Endothelial cell (in vitro differentiated cells): ENCODE measurements around the gene RNF26. TPM values are rescaled to one million over a fixed set of nuclear protein-coding genes. Genes with fewer than 3 reads are reported as not detected.

Source experiments
- DNase-seq: peaks from one replicate; pipeline ENCODE4 v3.0.0; 2021; ENCODE audit warnings: low spot score
- H3K27ac Mint-ChIP-seq: one replicate; pipeline ENCODE4 v1.8.0; 2021; ENCODE audit warnings: mixed read lengths, inconsistent platforms; ENCODE audit not compliant: unreplicated experiment
- H3K27me3 Mint-ChIP-seq: one replicate; pipeline ENCODE4 v1.8.0; 2021; ENCODE audit warnings: mild to moderate bottlenecking, moderate library complexity, mixed read lengths, inconsistent platforms; ENCODE audit not compliant: unreplicated experiment
- H3K36me3 Mint-ChIP-seq: one replicate; pipeline ENCODE4 v1.8.0; 2021; ENCODE audit warnings: mild to moderate bottlenecking, low read depth, mixed read lengths, inconsistent platforms; ENCODE audit not compliant: unreplicated experiment
- H3K4me1 Mint-ChIP-seq: one replicate; pipeline ENCODE4 v1.8.0; 2021; ENCODE audit warnings: mild to moderate bottlenecking, mixed read lengths, inconsistent platforms; ENCODE audit not compliant: unreplicated experiment
- H3K4me3 Mint-ChIP-seq: one replicate; pipeline ENCODE4 v1.8.0; 2021; ENCODE audit warnings: mild to moderate bottlenecking, mixed read lengths, inconsistent platforms; ENCODE audit not compliant: unreplicated experiment
- H3K9me3 Mint-ChIP-seq: one replicate; pipeline ENCODE4 v1.8.0; 2021; ENCODE audit warnings: mixed read lengths, inconsistent platforms; ENCODE audit not compliant: unreplicated experiment
- total RNA-seq: library from RNA; stranded (reverse); fragmentation: NEBNext Ultra II Directional; extraction: Animal tissue kit (Norgen Biotek cat#: 25700); gene quantifications from one replicate; pipeline ENCODE4 v1.2.1, GENCODE V29; 2021; ENCODE audit not compliant: unreplicated experiment
- TF ChIP-seq, protein P1 (sequence below): fragments of 200-600 bp; sonication (generic); IDR thresholded peaks from one replicate; pipeline ENCODE4 v1.5.0; 2021; ENCODE audit warnings: antibody characterized with exemption; ENCODE audit not compliant: unreplicated experiment

The RNF26 gene
- total RNA-seq, 1 donor from 2014 or later = 31.5 TPM

DNA sequence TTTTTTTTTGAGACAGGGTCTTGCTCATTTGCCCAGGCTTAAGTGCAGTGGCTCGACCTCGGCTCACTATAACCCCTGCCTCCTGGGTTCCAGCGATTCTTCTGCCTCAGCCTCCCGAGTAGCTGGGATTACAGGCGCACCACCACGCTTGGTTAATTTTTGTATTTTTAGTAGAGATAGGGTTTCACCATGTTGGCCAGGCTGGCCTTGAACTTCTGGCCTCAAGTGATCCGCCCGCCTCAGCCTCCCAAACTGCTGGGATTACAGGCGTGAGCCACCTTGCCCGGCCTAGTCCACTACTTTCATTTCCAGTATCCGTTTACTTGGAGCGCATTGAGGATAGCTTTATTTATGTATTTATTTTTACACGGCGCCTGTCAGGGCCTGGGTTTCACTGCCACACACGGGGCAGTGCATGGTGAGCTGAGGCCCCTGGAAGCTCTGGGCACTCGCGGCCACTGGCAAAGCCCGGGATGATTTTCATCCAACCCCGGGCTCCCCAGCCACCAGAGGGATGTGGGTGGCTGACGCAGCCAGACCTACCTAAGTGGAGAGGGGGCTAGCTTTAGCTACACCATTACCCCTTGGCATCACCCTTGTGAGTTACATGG, 11.3 kb upstream of the RNF26 start:
- Mint-ChIP-seq H3K4me3 (no peak overlapping the region), H3K27me3 (peaks cover 8% of the 10 kb centered on the region), H3K9me3 (no peaks in the 10 kb centered on the region), H3K36me3 (no peaks in the 10 kb centered on the region), H3K4me1 (peaks cover 24% of the 10 kb centered on the region), H3K27ac (no peak overlapping the region)
- DNase-seq = no peak
- TF ChIP-seq, protein P1, sequence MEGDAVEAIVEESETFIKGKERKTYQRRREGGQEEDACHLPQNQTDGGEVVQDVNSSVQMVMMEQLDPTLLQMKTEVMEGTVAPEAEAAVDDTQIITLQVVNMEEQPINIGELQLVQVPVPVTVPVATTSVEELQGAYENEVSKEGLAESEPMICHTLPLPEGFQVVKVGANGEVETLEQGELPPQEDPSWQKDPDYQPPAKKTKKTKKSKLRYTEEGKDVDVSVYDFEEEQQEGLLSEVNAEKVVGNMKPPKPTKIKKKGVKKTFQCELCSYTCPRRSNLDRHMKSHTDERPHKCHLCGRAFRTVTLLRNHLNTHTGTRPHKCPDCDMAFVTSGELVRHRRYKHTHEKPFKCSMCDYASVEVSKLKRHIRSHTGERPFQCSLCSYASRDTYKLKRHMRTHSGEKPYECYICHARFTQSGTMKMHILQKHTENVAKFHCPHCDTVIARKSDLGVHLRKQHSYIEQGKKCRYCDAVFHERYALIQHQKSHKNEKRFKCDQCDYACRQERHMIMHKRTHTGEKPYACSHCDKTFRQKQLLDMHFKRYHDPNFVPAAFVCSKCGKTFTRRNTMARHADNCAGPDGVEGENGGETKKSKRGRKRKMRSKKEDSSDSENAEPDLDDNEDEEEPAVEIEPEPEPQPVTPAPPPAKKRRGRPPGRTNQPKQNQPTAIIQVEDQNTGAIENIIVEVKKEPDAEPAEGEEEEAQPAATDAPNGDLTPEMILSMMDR = no peak

DNA sequence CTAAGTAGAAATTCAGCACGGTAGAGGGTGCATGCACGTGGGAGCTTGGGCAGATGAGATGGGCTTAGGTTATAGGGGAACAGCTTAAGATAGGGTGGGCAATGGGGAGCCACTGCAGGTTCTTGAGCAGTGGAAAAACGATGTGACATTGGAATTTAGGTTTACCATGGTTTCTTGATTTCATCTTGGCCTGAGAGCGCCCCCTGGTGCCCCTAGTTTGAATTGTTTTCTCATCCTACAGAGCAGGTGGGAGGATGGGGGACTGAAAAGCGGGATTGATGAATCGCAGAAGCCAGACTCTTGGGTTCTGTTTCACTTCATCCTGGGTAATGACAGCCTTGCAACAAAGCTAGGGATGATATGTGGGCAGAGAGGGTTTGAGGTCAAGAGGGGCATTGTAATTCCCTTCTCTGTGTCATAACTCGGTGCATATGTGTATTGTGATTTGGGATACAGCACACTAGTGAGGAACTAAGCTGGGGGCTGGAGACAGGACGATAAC, 10.7 kb upstream of the RNF26 start:
- H3K4me3 Mint-ChIP-seq = no peak overlapping the region

DNA sequence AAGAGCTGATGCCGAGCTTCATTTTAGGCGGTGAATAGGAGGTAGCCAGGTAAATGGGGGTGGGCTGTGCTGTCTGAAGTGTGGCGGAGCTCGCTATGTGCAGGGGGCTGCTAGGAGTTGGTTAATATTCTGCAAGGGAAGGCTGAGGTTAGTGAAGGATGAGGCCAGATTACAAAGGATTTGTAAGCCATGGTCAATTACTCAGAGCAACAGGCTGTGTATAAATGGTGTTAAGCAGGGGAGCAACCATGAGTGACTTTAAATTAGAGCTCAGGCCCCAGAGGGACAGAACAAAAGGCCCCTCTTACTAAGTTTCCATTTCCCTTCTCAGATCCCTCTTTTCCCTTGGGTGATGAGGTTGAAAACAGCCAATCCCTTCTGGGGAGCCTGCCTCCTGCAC, 10.1 kb upstream of the RNF26 start:
- no peak overlapping the region for H3K4me3 Mint-ChIP-seq
- TF ChIP-seq, protein P1 = no peak
- H3K36me3 Mint-ChIP-seq = no peaks in the 10 kb centered on the region
- H3K27ac Mint-ChIP-seq = no peak overlapping the region
- DNase-seq = no peak
- no peaks in the 10 kb centered on the region for H3K9me3 Mint-ChIP-seq
- peaks cover 16% of the 10 kb centered on the region for H3K4me1 Mint-ChIP-seq
- peaks cover 6% of the 10 kb centered on the region for H3K27me3 Mint-ChIP-seq

More for the DNA sequence above, 10.7 kb upstream of the RNF26 start:
- TF ChIP-seq, protein P1 = peak; percentile 85
- Mint-ChIP-seq H3K27me3 (peaks cover 7% of the 10 kb centered on the region), H3K27ac (no peak overlapping the region), H3K9me3 (no peaks in the 10 kb centered on the region), H3K4me1 (peaks cover 22% of the 10 kb centered on the region), H3K36me3 (no peaks in the 10 kb centered on the region)
- peak; percentile 84 for DNase-seq

DNA sequence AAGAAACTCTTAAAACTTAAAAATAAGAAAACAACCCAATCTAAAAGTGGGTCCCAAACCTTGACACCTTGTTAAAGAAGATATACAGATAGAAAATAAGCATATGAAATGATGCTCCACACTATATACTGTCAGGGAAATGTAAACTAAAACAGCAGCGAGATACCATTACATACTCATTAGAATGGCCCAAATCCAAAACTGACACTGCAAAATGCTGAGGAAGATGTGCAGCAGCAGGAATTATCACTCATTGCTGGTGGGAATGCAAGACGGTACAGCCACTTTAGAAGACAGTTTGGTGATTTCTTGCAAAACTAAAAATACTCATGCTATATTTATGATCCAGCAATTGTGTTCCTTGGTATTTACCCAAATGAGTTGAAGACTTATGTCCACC, 5.0 kb upstream of the RNF26 start:
- TF ChIP-seq, protein P1 = no peak
- no peak overlapping the region for H3K27ac Mint-ChIP-seq
- no peaks in the 10 kb centered on the region for H3K4me1 Mint-ChIP-seq
- no peak for DNase-seq
- H3K4me3 Mint-ChIP-seq = no peak overlapping the region
- H3K9me3 Mint-ChIP-seq = no peaks in the 10 kb centered on the region
- no peaks in the 10 kb centered on the region for H3K36me3 Mint-ChIP-seq
- H3K27me3 Mint-ChIP-seq = no peaks in the 10 kb centered on the region

DNA sequence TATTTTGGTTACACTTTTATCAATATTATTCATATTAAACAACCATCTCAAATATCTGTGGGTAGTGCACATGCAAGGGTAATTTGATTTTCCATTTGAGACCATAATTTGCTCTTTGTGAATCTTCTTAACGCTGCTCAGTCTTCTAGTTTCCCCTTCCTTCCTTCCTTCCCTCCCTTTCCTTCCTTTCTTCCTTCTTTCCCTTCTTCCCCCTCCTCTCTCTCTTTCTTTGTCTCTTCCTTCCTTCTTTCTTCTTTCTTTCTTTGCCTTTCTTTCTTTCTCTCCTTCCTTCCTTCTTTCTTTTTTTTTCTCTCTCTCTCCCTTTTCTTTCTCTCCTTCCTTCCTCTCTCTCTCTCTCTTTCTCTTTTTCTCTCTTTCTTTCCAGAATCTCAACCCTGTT, 4.1 kb upstream of the RNF26 start:
- TF ChIP-seq, protein P1 = no peak
- Mint-ChIP-seq H3K27ac (no peak overlapping the region), H3K27me3 (no peaks in the 10 kb centered on the region), H3K4me1 (peaks cover 7% of the 10 kb centered on the region), H3K9me3 (no peaks in the 10 kb centered on the region), H3K4me3 (no peak overlapping the region), H3K36me3 (no peaks in the 10 kb centered on the region)
- DNase-seq = no peak
